Coronary artery (tissue), 2 donors: ENCODE measurements around the gene HRAS.

Experiments used
- DNase-seq: peaks from one replicate; pipeline ENCODE4 v3.0.0-alpha.2; 2017; ENCODE audit warnings: low spot score
- H3K27ac ChIP-seq, 2 donors: fragments of 200-600 bp; sonication (generic); one replicate each; pipeline ENCODE4 v1.5.1; 2016 to 2019
- H3K4me3 ChIP-seq: fragments of 200-600 bp; sonication (generic); 2 replicates; pipeline ENCODE4 v1.5.1; 2016; ENCODE audit warnings: mild to moderate bottlenecking, moderate library complexity
- CTCF ChIP-seq: fragments of 200-600 bp; sonication (generic); IDR thresholded peaks from one replicate; pipeline ENCODE4 v1.5.1; 2019; ENCODE audit warnings: antibody characterized with exemption

HRAS gene

GRCh38 chr11:498297-499181, 36.8 kb downstream of the HRAS start:
- no peak for DNase-seq
- no peak for TF ChIP-seq CTCF
- no peak overlapping the region for H3K4me3 ChIP-seq
- H3K27ac ChIP-seq: no peak overlapping the region

DNA sequence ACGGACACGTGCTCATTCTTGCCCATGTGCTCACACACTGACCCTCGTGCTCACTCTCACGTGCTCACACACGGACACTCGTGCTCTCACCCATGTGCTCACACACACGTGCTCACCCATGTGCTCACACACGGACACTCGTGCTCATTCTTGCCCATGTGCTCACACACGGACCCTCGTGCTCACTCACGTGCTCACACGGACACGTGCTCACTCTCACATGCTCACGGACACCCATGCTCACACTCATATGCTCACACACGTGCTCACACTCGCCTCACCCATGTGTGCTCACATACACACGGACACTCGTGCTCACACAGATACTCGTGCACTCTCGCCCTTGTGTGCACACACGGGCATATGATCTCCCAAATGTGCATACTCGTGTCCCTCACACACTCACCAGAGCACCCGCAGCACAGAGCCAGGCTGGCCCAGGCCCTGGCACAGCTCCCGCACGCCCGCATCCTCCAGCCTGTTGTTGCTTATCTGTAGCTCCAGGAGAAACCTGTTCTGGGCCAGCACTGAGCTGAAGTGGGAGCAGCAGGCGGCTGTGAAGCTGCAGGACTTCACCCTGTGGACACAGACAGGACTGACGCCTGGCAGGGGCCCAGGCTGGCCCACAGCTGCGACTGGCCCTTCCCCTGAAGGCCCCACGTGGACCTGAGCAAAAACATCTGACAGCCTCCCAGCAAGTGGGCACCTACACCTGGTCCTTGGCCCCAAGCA, 37.6 kb downstream of the HRAS start:
- DNase-seq: no peak
- Histone ChIP-seq H3K27ac (no peak overlapping the region), H3K4me3 (no peak overlapping the region)
- no peak for TF ChIP-seq CTCF

GRCh38 chr11:496834-497564, 38.4 kb downstream of the HRAS start:
- no peak overlapping the region for H3K4me3 ChIP-seq
- no peak overlapping the region for H3K27ac ChIP-seq
- DNase-seq: no peak
- no peak for TF ChIP-seq CTCF

GRCh38 chr11:495537-495931, 39.8 kb downstream of the HRAS start:
- Histone ChIP-seq H3K4me3 (no peak overlapping the region), H3K27ac (no peak overlapping the region)
- TF ChIP-seq CTCF: no peak
- DNase-seq: no peak

DNA sequence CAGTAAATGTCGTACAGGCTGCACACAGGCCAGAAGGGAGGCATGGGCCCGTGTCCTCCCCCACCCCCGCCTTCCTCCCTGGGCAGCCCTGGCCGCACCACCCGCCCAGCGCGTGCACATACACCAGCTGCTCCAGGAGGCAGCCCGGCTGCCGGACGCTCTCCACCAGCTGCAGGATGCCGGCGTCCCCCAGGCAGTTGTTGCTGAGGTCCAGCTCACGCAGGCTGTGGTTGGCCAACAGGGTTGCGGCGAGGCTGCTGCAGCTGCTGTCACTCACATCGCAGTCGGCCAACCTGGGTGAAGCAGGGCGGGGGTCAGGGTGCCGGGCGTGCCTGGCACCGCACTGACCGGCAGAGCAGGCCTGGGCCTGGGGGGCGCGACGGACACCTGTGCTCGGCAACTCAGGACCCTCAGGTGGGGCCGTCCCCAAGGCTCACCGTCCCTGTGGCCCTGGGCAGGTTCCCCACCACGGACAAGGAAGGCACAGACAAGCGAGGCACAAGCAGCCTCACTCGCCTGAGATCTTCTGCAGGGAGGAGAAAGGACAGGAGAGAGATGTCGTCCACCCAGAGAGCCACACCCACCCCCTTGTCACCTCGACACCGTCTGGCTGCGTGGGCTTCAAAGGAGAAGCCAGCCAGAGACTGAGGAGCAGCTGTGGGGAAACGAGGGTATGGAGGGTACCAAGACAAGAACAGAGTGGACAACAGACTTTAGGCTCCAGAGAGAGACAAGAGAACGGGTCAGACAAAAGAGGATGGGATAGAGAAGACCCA, 40.4 kb downstream of the HRAS start:
- TF ChIP-seq CTCF: no peak
- no peak for DNase-seq
- H3K27ac ChIP-seq: no peak overlapping the region
- no peak overlapping the region for H3K4me3 ChIP-seq

- no peak for TF ChIP-seq CTCF
- Histone ChIP-seq H3K27ac (no peak overlapping the region), H3K4me3 (no peak overlapping the region)
- DNase-seq: no peak
Measured at GRCh38 chr11:492427-493226, 42.7 kb downstream of the HRAS start.
